AG09319 (cell line): ENCODE data around the gene NUAK2.
A peak's percentile ranks its signal among the peaks of the same experiment; 100 is the strongest.

Source experiments
- DNase-seq: peaks from one replicate; pipeline ENCODE4 v3.0.0-alpha.2; 2010; ENCODE audit warnings: low read depth; ENCODE audit errors: extremely low read depth
- CTCF ChIP-seq: IDR thresholded peaks from 2 replicates; pipeline ENCODE4 v1.5.1; 2011; ENCODE audit warnings: low read depth, mild to moderate bottlenecking, inconsistent platforms, low read length, moderate library complexity

Gene NUAK2

GRCh38 chr1:205257735-205258134 is 63.8 kb downstream of the NUAK2 start:
- TF ChIP-seq CTCF, result no peak
- no peak for DNase-seq

- no peak for TF ChIP-seq CTCF
- no peak for DNase-seq
These were observed 64.5 kb downstream of the NUAK2 start for GRCh38 chr1:205256951-205257625.

- DNase-seq, result peak; percentile 56
These were observed 65.4 kb downstream of the NUAK2 start for GRCh38 chr1:205255941-205256780.

More at GRCh38 chr1:205255941-205256780, 65.4 kb downstream of the NUAK2 start:
- TF ChIP-seq CTCF, result peak; percentile 95
